Mammary epithelial cell (primary cell): ENCODE measurements around the gene SLC25A20.

Source experiments
- EZH2 ChIP-seq: IDR thresholded peaks from 2 replicates; pipeline ENCODE4 v1.6.1; 2012; ENCODE audit warnings: low read length, inconsistent platforms, borderline replicate concordance
- TF ChIP-seq, protein P1 (sequence below), 2 donors: IDR thresholded peaks in 1 of 2; conservative IDR thresholded peaks in 1 of 2; 2 replicates each; pipeline ENCODE4 v1.5.1; 2011 to 2012; ENCODE audit warnings: inconsistent platforms in 2 of 2, low read length in 2 of 2, mild to moderate bottlenecking in 2 of 2, control low read depth in 1 of 2, low read depth in 1 of 2; ENCODE audit not compliant: insufficient read depth in 1 of 2; ENCODE audit errors: extremely low read depth in 1 of 2

GRCh38 chr3:48879994-48880377 lies 18.7 kb downstream of the SLC25A20 start:
- TF ChIP-seq, protein P1, sequence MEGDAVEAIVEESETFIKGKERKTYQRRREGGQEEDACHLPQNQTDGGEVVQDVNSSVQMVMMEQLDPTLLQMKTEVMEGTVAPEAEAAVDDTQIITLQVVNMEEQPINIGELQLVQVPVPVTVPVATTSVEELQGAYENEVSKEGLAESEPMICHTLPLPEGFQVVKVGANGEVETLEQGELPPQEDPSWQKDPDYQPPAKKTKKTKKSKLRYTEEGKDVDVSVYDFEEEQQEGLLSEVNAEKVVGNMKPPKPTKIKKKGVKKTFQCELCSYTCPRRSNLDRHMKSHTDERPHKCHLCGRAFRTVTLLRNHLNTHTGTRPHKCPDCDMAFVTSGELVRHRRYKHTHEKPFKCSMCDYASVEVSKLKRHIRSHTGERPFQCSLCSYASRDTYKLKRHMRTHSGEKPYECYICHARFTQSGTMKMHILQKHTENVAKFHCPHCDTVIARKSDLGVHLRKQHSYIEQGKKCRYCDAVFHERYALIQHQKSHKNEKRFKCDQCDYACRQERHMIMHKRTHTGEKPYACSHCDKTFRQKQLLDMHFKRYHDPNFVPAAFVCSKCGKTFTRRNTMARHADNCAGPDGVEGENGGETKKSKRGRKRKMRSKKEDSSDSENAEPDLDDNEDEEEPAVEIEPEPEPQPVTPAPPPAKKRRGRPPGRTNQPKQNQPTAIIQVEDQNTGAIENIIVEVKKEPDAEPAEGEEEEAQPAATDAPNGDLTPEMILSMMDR (conservative IDR thresholded peaks at IDR 0.05 in 1 of 2, IDR thresholded peaks at IDR 0.05 in 1 of 2; ENCODE audit: extremely low read depth in 1 of 2, insufficient read depth in 1 of 2, low read depth in 1 of 2, low read length in 2 of 2): no peak
- TF ChIP-seq EZH2: no peak
